T-helper 17 cell (primary cell): Measurements from ENCODE around the gene RAB29. TPM values are rescaled to one million over a fixed set of nuclear protein-coding genes. Genes with fewer than 3 reads are reported as not detected.

Source experiments
- ATAC-seq: fragments of 150-1000 bp; cut with Tn5 transposase; 2 replicates; pipeline ENCODE4 v1.10.0; 2021; ENCODE audit warnings: mild to moderate bottlenecking, moderate library complexity
- DNase-seq, 3 donors: peaks; one replicate each; pipeline versions ENCODE4 v3.0.0 to v3.0.0-alpha.2; 2020 to 2021
- H3K9me3 ChIP-seq: one replicate; pipeline ENCODE4 v1.7.0; 2013; ENCODE audit warnings: low read length, mild to moderate bottlenecking; ENCODE audit not compliant: control insufficient read depth, poor library complexity, severe bottlenecking
- H3K27ac Mint-ChIP-seq: one replicate; pipeline ENCODE4 v1.8.0; 2022; ENCODE audit warnings: mild to moderate bottlenecking, moderate library complexity, mixed read lengths
- H3K27me3 Mint-ChIP-seq: one replicate; pipeline ENCODE4 v1.8.0; 2022; ENCODE audit warnings: mixed read lengths
- H3K36me3 Mint-ChIP-seq: one replicate; pipeline ENCODE4 v1.8.0; 2022; ENCODE audit warnings: low read depth, mixed read lengths
- H3K4me1 Mint-ChIP-seq: one replicate; pipeline ENCODE4 v1.8.0; 2022; ENCODE audit warnings: mild to moderate bottlenecking, mixed read lengths
- H3K4me3 Mint-ChIP-seq: one replicate; pipeline ENCODE4 v1.8.0; 2022; ENCODE audit warnings: mild to moderate bottlenecking, moderate library complexity, mixed read lengths
- total RNA-seq, 4 donors: library from RNA in 2 of 4; stranded (reverse) in 2 of 4; gene quantifications; one replicate each; pipeline ENCODE4 v1.2.3 and lab custom pipeline; 2022 to 2026

The RAB29 gene
- total RNA-seq, 2 donors from 2014 or later: 30.5 to 38.2 TPM

GRCh38 chr1:205719762-205720161, 55.5 kb downstream of the RAB29 start:
- DNase-seq: no peak
- H3K4me3 Mint-ChIP-seq: no peak overlapping the region
- no peak overlapping the region for H3K27ac Mint-ChIP-seq
- H3K9me3 ChIP-seq: no peaks in the 10 kb centered on the region
- peaks cover 15% of the 10 kb centered on the region for H3K36me3 Mint-ChIP-seq
- no peak for ATAC-seq
- peaks cover 7% of the 10 kb centered on the region for H3K4me1 Mint-ChIP-seq
- H3K27me3 Mint-ChIP-seq: no peaks in the 10 kb centered on the region

- ATAC-seq: no peak
- H3K36me3 Mint-ChIP-seq: peaks cover 15% of the 10 kb centered on the region
Measured at GRCh38 chr1:205719015-205719414, 56.3 kb downstream of the RAB29 start.

More at GRCh38 chr1:205719015-205719414, 56.3 kb downstream of the RAB29 start:
- Mint-ChIP-seq H3K27ac (no peak overlapping the region), H3K27me3 (no peaks in the 10 kb centered on the region), H3K4me1 (peaks cover 7% of the 10 kb centered on the region), H3K4me3 (no peak overlapping the region)
- H3K9me3 ChIP-seq: no peaks in the 10 kb centered on the region
- no peak for DNase-seq

Other genes starting within 250 kb of the RAB29 start
- 100 to 1,000 TPM in 1 of 2 donors, 10 to 100 TPM in 1; 92.8 to 100 TPM for gene ELK4, start 143.5 kb downstream of the RAB29 start, total RNA-seq
- gene SLC45A3, start 95.0 kb downstream of the RAB29 start, total RNA-seq: 1 to 10 TPM in 1 of 2 donors, under 1 TPM in 1; 0.80 to 1.7 TPM
- gene NUCKS1, start 25.3 kb downstream of the RAB29 start, total RNA-seq: 10 to 100 TPM; 68.7 to 73.2 TPM
- gene SLC41A1, start 37.7 kb upstream of the RAB29 start, total RNA-seq: 10 to 100 TPM; 33.5 to 36.2 TPM
- 1 to 10 TPM; 1.1 to 1.9 TPM for gene PM20D1, start 74.7 kb upstream of the RAB29 start, total RNA-seq
- not detected for gene SLC26A9, start 168.0 kb upstream of the RAB29 start, total RNA-seq
- gene RAB7B, start 227.9 kb upstream of the RAB29 start, total RNA-seq: under 1 TPM in 1 of 2 donors, not detected in 1; 0.18 TPM
- gene CTSE, start 248.4 kb upstream of the RAB29 start, total RNA-seq: not detected